IMR-90 (cell line): Measurements from ENCODE around the gene UTP14C.

Experiments
- BHLHE40 ChIP-seq: fragments of 150-350 bp; IDR thresholded peaks from 2 replicates; pipeline ENCODE4 v1.6.1; 2016; ENCODE audit warnings: mild to moderate bottlenecking, low read depth, low read length
- CEBPB ChIP-seq: IDR thresholded peaks from 2 replicates; pipeline ENCODE4 v1.6.1; 2012; ENCODE audit warnings: low read depth, low read length, improper control_type of control experiment
- CTCF ChIP-seq: conservative IDR thresholded peaks from 2 replicates; pipeline ENCODE4 v1.5.1; 2012; ENCODE audit warnings: mild to moderate bottlenecking, low read depth, low read length, improper control_type of control experiment
- ELK1 ChIP-seq: fragments of 150-350 bp; IDR thresholded peaks from 2 replicates; pipeline ENCODE4 v1.6.1; 2016; ENCODE audit warnings: low read depth, mild to moderate bottlenecking, low read length, moderate library complexity, borderline replicate concordance
- FOS ChIP-seq: fragments of 150-350 bp; IDR thresholded peaks from 2 replicates; pipeline ENCODE4 v1.6.1; 2016; ENCODE audit warnings: low read depth, low read length
- MAZ ChIP-seq: IDR thresholded peaks from 2 replicates; pipeline ENCODE4 v1.6.1; 2012; ENCODE audit warnings: low read depth, mild to moderate bottlenecking, low read length, improper control_type of control experiment, moderate library complexity, borderline replicate concordance
- POLR2A ChIP-seq: IDR thresholded peaks from 2 replicates; pipeline ENCODE4 v1.6.1; 2012; ENCODE audit warnings: mild to moderate bottlenecking, low read depth, low read length
- USF2 ChIP-seq: fragments of 150-350 bp; IDR thresholded peaks from 2 replicates; pipeline ENCODE4 v1.6.1; 2017; ENCODE audit warnings: mild to moderate bottlenecking, antibody characterized with exemption, low read length, low read depth

- no peak for TF ChIP-seq CTCF
- no peak for TF ChIP-seq BHLHE40
- TF ChIP-seq POLR2A = no peak
- TF ChIP-seq ELK1 = no peak
- TF ChIP-seq FOS = no peak
- TF ChIP-seq MAZ = no peak
- no peak for TF ChIP-seq USF2
- TF ChIP-seq CEBPB = no peak
Observed at GRCh38 chr13:52006523-52007245, 17.8 kb upstream of the UTP14C start.
